Neural cell (in vitro differentiated cells): Measurements from ENCODE around the gene RABIF.

Experiments used
- CTCF ChIP-seq: fragments of 450-650 bp; IDR thresholded peaks from 2 replicates; pipeline ENCODE4 v1.5.1; 2014; ENCODE audit warnings: antibody characterized with exemption, mild to moderate bottlenecking, moderate library complexity; ENCODE audit not compliant: poor library complexity, severe bottlenecking
- EP300 ChIP-seq: fragments of 450-650 bp; conservative IDR thresholded peaks from 2 replicates; pipeline ENCODE4 v1.6.1; 2014; ENCODE audit warnings: antibody characterized with exemption, mild to moderate bottlenecking, moderate library complexity; ENCODE audit not compliant: poor library complexity, severe bottlenecking
- EZH2 ChIP-seq: fragments of 200-600, 300-800 bp; shearing (Covaris generic), sonication (generic); IDR thresholded peaks from 2 replicates; pipeline ENCODE4 v1.6.1; 2014; ENCODE audit warnings: antibody characterized with exemption, low read length, borderline replicate concordance, mild to moderate bottlenecking; ENCODE audit not compliant: insufficient read depth, poor library complexity, severe bottlenecking
- MXI1 ChIP-seq: fragments of 450-650 bp; conservative IDR thresholded peaks from 2 replicates; pipeline ENCODE4 v1.6.1; 2014; ENCODE audit warnings: antibody characterized with exemption, mild to moderate bottlenecking; ENCODE audit not compliant: poor library complexity, severe bottlenecking
- POLR2AphosphoS5 ChIP-seq: IDR thresholded peaks from 2 replicates; pipeline ENCODE4 v1.6.1; 2012
- RAD21 ChIP-seq: fragments of 450-650 bp; conservative IDR thresholded peaks from 2 replicates; pipeline ENCODE4 v1.6.1; 2014; ENCODE audit warnings: antibody characterized with exemption, mild to moderate bottlenecking, moderate library complexity
- REST ChIP-seq: IDR thresholded peaks from 2 replicates; pipeline ENCODE4 v1.6.1; 2012; ENCODE audit warnings: borderline replicate concordance
- SMC3 ChIP-seq: fragments of 450-650 bp; conservative IDR thresholded peaks from 2 replicates; pipeline ENCODE4 v1.6.1; 2014; ENCODE audit warnings: antibody characterized with exemption, mild to moderate bottlenecking, moderate library complexity; ENCODE audit not compliant: poor library complexity
- TAF1 ChIP-seq: IDR thresholded peaks from 2 replicates; pipeline ENCODE4 v1.6.1; 2012; ENCODE audit warnings: low read depth

DNA sequence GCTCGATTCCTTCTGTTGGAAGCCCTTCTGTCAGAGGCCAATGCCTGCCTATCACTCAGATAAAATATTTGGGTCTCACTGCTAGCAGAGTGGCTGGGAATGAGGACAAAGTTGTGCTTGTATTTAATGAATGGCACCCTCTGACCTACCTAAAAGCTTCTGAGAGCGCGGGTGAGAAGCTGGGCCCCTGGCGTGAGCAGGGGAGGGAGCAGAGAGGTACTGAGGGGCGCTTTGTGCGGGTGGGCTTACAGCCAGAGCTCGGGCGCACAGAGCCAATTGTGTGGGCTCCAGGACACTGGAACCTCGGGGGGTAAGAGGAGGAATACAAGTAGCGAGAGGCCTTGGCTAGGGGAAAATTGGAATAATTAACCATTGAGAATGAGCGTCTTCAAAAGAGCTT lies 45.9 kb downstream of the RABIF start:
- TF ChIP-seq CTCF (no peak), SMC3 (no peak), EP300 (no peak), POLR2AphosphoS5 (no peak), MXI1 (no peak), REST (no peak), EZH2 (no peak), RAD21 (no peak), TAF1 (no peak)
